HG03139 (cell line): ENCODE measurements around the gene CHCHD5.
A peak's percentile ranks its signal among the peaks of the same experiment; 100 is the strongest.

ENCODE experiments used
- ATAC-seq: cut with Tn5 transposase; IDR thresholded peaks from one replicate; pipeline ENCODE4 v1.9.1; 2021; ENCODE audit not compliant: unreplicated experiment

CHCHD5 gene

DNA sequence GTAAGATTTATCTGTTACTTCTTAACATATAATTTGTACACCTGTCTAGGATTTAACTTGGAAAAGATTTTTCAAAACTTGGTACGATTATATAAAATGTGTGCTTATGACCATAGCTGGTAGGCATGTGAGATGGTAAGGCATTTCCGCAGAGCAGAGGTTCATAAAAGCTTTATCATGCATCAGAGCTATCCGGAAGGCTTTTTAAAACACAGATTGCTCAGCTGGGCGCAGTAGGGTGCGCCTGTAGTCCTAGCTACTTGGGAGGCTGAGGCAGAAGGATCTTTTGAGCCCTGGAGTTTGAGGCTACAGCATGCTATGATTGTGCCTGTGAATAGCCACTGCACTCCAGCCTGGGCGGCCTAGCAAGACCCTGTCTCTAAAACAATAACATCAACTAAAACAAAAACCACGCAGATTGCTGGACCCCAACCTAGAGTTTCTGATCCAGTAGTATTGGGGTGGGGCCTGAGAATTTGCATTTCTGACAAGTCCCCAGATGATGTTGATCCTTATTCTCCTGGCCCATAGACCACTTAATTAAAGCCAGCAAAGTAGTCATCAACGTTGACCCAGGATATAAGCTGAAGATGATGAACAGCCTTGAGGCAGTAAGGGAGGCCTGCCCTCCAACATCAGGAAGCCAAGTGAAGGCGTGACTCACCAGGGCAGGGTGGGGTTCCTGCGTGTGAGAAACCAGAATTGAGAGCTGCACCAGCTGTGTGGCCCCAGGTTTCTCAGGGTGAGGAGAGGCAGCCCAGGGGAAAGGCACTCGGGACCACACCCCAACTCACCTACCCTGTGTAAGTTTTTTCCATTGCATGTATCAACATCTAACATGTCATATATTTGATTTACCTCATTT is 39.7 kb downstream of the CHCHD5 start:
- ATAC-seq, result no peak

GRCh38 chr2:112625474-112626114 is 41.2 kb downstream of the CHCHD5 start:
- no peak for ATAC-seq

DNA sequence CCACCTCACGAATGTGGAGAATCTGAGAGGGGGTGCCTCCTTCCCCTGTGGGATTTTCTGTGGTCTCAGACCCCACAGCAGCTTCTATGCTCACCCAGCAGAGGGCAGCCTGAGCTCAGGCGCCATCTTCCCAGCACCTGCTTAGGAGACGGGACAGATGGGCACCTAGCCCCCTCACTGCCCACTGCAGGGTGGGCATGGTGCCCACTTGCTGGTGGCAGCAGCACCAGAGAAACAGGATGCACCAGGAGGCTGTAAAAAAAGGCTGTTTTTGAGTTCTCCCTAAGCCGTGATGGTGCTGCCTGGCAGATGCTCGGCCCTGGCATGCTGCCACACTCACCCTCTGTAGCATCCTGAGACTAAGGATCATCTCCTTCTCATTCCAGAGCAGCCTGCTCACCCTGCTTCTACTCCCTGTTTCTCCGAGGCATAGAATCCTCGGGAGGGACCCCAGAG is 42.2 kb downstream of the CHCHD5 start:
- no peak for ATAC-seq

DNA sequence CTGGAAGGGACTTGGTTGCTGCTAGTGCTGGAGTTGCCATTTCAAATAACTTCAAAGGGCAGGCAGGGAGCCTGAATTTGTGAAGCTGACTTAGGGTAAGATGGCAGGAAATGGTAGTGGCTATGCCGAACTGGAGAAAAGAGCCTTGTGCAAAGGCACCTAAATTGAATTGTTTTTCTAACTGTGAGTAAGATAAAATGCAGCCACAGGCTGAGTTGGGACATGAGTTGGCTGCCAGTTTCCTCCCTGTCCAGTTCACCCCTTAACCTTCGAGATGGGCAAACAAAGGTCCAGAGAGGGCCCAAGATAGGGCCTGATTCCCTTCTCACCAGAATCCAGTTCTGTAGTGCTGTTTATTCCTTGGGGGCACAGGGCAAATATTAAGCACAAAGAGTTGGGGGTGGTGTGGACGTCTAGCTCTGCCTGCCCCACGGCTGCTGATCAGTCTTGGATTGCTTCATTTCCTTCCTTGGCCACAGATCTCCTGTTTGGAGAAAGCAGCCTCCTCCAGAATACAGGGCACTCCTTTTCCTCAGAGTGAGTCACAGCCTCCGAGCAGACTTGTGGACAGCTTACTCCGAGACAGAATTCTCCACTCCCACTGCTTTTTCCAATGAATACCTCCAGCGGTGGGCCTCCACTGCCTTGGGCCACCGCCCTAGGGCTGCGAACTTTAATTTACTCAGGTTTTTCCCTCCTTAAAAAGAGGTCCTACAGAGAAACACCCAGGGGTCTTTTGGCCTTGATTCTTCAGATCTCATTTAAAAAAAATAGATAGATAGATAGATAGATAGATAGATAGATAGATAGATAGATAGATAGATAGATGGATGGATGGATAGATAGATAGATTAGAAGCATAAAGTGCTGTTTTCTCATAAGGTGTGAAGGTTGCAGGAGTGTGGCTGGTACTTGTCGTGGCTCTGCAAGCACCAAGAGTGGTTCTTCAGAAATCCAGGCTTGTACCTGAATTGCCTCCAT is 42.9 kb downstream of the CHCHD5 start:
- no peak for ATAC-seq

- no peak for ATAC-seq
These were observed 44.8 kb downstream of the CHCHD5 start for GRCh38 chr2:112629224-112629623.

- ATAC-seq, result no peak
These were observed 45.4 kb downstream of the CHCHD5 start for GRCh38 chr2:112629823-112630222.

DNA sequence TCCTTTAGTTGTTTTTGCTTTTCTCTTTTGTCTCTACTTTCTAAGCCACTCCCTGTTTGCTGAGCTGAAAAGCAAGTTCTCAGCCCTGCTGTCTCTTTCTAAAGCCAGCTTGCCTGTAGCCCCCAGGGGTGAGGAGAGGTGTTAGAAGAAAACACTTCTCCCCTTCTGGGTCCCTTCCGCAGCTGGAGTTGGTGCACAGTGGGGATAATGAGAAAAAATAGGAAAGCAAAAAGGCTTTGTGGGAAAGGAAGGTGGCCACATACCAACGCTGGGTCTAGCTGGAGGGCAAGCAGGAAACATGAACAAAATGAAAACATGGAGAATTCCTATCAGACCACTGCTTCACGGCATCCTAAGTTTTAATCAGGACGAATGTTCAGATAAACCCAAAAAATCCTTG is 45.9 kb downstream of the CHCHD5 start:
- no peak for ATAC-seq

- no peak for ATAC-seq
These were observed 49.3 kb downstream of the CHCHD5 start for GRCh38 chr2:112633708-112634107.

DNA sequence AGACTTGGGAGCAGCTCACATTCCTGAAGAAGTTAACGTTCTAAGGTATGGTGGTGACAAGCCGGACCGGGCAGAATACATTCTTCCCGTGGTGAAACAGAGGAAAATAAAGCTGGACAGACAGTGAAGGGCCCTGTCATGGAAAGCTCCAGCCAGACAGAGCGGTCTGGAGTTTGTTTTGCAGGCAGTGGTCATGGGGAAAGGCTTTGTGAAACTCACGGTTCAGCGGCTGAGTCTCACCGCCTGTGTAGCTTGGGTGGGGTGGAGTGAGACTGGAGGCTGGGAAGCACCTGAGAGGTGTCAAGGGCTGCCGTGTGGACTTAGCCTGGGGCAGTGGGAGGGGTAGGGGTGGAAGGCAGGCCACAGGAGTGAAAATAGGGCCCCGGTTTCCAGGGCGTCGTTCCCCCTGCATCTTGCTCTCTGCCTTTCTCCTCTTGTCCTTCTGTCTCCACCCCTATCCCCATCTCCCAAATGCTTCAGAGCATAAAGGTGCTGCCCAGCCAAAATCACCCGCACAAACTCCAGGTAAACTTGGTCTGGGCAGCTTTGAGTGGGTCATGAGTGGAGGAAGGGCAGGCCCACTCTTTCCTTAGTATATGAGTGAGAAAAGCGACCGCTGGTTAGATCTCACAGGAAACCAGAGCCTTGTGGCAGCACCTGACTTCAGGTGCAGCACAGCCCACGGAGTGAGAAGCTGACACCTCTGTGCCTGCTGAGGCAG is 49.9 kb downstream of the CHCHD5 start:
- ATAC-seq, result no peak

- ATAC-seq, result no peak
These were observed 50.4 kb downstream of the CHCHD5 start for GRCh38 chr2:112634874-112635157.

DNA sequence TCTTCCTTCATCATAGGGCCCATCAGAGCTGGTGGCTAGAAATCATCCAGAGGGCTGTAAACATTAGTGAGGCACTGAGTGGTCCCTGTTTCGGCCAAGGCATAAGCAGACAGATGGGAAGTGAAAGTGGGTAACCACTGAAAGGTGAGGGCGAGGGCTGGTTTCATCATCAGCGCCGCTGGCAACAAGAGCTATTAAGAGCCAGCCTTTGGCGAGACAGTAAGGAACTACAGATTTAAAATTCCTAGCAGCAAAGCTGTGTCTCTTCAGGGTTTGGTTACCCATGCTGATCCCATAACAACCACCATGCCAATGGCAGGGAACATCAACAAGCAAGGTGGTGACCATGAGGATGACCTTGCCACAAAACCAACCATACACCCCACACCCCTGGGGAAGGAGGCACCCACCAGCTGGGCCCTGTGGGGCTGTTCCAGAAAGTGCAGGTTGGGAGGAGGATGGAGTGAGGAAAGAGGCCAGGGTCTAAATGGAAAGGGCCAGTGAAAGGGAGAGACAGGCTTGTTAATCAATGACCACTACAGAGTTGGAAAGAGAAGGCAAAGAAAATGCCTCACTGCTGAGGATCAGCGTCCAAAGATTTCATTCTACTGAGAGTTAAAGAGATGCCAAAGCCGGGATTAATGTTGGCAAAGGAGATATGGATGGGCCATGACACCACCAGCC is 52.3 kb downstream of the CHCHD5 start:
- ATAC-seq, result peak; percentile 67

GRCh38 chr2:112637289-112637660 is 52.9 kb downstream of the CHCHD5 start:
- ATAC-seq, result no peak
